NCI-H1694 treated with DMSO at 0.1 percent for 48 hours (cell line): ENCODE results near the gene SHROOM3.
A peak's percentile ranks its signal among the peaks of the same experiment; 100 is the strongest.
"Not testable (repeated sequence)": the region's sequence is repeated elsewhere in the genome, so short reads cannot be mapped to it uniquely, and the experiment has no call there.

Experiments
- DNase-seq: peaks from one replicate; lab custom pipeline; 2025; lab: John Stamatoyannopoulos, UW

SHROOM3 gene

DNA sequence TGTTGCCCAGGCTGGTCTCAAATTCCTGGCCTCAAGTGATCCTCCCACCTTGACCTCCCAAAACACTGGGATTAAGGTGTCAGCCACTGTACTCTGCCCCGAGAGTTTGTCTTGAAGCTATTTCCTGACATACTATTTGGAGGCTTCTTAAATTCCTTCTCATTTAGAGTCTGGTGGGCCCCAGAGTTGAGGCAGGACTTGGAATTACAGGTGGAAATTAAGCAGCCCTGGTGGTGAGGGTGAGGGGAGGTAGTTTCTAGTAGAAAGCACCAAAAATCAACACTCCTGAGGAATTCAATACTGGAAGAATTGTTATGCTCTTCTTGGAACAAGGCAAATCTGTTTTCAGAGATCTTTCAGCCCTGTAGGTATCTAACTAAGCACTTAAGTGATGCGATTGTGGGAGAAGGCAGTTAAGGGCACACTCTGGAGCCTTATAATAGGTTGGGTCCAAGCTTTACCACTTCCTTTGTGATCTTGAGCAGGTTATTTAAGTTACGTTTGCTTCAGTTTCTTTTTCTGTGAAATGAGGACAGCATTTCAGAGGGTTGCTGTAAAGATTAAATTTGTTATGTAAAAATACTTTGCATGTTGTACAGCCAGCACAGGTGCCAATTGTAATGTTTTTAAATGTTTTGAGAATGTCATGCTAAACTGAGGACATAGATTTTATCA is 262.2 kb downstream of the SHROOM3 start:
- no peak for DNase-seq

DNA sequence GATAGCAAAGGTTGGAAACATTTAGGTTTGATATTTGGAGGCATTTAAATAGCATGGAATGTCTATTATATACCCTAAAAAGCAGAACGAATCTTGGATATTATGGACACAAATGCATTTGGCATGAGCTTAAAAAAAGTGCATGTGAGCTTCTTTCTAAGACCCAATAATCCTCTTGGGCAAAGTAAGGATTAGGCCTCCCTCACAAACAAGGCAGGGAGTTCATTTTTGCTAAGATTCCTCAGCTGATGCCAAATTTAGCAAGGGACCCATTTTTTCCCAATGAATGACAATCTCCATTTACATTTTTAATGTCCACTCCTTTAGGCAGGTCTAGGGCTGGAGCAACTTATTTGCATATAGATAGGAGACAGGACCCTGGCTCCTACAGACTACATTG is 263.1 kb downstream of the SHROOM3 start:
- no peak for DNase-seq

DNA sequence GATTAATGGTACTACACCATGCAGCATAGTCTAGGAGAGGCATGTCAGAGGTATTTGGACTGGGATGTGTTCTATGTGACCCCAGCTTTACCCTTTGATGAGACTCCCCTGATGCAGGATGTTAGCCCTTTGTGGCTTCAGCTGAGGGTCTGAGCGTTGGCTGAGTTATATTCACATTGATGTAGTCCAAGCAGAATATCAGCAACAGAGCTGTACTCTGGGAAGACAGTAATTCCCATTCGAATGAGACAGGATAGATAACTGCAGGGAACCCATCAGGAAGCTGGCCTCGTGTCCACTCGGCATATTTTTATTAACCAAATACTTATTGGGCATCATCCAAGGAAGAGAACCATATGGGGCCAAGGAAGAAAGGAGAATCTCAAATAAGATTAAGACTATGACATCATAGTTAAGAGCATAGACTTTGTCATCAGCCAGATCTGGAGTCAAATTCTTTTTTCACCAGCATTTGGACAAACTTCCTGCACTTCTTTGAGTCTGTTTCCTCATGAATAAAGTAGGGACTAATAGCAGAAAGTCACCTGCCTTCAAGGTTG is 264.8 kb downstream of the SHROOM3 start:
- DNase-seq: no peak

DNA sequence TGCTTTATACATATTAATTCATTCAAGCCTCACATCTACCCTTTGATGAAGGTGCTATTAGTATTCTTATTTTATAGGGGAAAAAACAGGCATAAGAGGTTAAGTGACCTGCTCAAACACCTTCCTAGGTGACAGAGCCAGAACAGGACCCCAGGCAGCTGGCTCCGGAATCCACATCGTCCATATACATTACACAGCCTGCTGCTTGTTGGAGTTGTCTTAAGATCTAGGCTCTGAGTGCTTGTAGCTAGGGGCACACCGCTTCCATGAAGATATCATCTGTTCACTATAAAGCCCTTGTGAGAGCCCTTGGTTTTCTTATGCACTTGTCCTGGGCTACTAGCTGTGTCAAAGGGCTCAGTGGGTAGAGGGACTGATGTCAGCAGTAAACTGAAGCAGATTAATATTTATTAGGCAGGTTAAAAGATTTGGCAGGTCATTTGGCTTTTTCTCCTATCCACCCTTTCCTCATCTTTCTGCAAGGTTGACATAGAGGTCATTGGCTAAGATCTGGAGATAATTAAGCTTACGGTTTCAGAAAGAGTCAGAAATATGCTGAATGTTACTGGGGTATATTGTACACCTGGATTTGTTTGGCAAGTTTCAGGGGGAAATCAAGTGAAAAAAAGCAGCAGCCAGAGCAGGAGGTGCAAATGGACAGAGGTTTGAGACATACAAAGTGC is 267.6 kb downstream of the SHROOM3 start:
- no peak for DNase-seq

DNA sequence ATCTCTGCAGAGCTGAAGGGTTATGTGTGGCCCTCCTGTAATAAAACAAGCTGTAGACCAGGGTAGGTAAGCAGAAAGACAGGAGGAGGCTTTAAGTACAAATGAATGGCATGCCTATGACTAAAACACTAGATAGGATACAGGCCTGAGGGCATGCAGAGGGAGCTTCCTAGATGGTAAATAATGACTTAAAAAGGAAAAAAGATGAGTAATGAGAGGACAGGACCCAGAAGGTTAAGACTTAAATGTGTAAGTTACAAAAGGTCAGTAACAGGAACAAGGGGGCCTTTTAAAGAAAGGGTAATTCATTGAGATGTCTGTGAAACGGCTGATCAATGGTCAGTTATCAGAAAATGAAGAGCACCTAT is 268.1 kb downstream of the SHROOM3 start:
- DNase-seq: no peak

DNA sequence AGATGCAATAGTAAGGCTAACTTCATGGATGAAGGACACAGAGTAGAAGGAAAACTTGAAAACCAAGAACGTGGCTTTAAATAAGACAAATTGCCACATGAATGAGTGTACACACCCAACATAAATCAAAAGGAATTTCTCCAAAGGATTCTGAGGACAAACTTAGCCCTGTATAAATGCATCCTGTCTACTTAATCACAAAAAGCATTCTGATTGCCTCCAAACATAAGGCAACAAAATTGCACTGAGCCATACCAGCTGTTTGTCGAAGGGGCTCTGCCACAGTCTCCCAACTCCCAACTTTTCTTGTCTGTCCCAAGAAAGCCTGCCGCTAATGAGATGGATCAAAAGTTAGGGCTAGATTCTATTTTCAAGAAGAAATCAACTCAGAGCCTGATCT is 268.6 kb downstream of the SHROOM3 start:
- DNase-seq: no peak

DNA sequence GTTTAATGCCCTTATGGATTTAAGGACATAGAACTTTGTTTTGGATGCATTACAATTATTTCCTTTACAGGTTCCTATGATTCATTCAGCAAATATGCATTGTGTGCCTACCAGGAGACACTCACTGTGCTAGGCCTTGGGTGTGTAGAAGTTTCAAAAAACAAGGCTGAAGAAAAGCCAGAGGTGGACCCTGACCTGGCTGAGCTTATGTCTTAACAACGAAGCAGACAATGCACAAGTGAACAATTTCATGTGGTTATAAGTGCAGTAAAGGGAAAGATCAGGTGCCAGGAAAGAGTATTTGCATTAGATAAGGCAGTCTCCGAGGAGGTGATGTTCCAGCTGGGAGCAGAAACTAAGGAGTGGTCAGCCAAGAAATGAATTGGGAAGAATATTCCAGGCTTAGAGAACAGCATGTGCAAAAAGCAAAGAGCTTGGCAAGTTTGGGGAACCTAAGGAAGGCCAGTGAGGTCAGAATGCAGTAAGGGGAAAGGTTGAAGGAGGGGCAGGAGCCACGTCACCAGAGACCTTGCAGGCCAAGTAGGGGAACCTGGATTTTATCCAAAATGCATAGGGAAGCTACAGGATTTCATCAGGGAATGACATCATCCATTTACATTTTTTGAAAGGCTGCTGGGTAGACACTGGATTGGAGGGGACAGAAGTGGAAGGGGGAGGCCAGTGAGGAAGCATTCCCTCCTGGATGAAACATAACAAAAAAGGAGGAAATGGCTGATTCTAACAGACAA is 269.3 kb downstream of the SHROOM3 start:
- no peak for DNase-seq

DNA sequence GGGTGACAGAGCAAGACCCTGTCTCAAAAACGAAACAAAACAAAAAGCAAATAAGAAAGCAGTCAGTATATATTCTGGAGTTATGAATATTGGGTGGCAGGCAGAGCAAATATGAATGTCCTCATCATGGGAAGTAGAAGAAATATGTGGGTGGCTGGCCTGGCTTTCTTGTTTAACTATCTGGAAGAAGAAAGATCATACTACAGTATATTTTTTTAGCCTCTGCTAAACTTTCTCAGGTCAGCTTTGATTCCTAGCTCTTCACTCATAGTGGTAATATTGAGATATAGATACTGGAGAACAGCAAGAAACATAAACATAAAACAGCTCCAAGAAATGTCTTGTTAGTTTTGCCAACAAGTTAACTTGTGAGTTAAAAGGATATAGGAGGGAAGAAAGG is 270.4 kb downstream of the SHROOM3 start:
- DNase-seq: no peak

DNA sequence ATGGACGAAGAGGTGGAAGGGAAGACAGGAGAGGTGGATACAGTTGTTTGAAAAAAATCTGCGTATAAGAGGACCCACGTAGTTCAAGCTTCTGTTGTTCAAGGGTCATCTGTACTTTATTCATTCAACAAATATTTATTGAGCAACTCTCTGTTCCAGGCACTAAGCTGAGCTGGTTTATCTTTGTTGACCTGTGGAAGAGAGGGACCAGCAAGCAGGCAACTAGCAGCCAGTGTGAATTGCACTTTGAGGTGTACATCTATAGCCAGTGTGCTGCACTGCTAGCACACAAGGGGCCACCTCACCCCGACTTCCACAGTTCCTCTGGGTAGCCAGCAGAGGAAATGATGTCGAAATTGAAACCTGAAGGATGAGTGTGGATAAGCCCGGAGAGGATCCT is 271.6 kb downstream of the SHROOM3 start:
- DNase-seq: no peak

DNA sequence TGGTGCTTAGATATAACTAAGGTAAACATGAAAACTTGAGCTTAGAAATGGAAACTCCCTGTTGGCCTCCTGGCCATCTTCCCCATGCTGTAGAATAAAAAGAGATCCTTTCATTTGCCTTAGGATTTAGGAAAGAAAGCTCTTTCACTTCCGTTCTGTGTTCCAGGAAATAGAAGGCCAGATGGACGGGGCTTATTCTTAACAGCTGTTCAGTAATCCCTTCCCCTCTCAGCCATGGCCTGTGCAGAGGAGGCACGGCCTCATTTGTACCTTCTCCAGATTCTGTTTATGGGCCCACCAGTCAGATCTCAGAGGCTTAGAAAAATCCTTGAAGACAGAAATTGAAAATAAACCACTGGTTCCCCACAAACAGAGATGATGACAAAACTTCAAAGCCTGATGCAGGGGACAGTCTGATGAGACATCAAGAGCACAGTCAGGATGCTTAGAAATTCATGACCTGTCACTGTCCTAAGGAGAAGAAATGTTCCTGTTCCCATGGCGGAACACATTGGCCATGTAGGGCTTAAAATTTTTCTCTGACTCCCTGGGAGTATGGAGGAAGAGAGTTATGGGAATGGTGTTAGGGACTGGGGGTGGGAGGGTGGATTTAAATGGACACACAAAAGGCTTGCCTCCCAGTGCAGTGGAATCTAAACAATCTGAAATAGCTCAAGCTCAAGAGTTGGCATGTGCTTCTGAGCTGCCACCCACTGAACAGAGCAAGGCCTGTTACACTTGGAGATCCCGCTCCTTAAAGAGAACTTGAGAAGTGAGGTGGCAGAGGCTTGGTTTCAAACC is 274.1 kb downstream of the SHROOM3 start:
- DNase-seq: peak; percentile 6

DNA sequence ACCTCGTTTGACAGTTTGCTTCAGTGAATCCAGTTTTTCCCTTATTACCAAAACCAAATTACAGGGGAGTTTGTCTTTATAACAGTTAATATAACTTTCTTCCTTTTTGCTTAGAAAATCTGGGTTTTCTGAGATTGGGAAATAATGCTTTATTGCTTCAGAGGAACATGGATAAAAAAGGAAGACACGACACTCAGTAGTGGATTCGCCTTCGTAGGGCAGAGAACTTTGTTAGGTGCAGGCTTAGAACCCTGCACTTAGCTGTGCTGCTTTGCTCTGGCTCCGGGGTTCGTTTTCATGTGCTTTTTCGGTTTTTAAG is 274.7 kb downstream of the SHROOM3 start:
- no peak for DNase-seq

DNA sequence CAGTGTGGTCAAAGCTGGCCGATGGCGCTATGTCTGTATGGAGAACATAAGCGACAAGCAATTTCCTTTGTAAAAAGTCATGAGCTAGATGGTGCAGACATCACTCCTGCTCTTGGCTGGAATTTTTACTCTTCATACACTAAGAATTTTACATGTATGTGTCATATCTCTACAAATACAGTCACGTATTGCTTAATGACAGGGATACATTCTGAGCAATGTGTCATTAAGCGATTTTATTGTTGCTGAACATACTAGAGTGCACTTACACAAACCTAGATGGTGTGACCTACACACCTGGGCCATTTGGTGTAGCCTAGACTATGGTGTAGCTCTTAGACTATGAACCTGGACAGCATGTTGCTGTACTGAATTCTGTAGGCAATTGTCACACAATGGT is 277.5 kb downstream of the SHROOM3 start:
- no peak for DNase-seq

DNA sequence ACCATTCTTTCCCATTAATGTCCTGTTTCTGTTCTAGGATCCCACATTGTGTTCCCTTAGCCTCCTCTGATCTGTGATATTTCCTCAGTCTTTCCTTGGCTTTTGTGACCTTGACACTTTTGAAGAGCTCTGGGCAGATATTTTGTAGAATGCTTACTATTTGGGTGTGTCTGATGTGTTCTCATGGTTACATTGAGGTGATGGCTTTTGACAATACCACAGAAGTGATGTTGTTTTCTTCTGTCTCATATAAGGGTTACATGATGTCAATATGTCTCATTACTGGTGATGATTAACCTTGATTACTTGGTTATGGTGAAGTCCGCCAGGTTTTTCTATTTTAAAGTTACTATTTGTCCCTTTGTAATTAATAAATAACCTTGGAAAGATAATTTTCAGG is 279.2 kb downstream of the SHROOM3 start:
- no peak for DNase-seq

DNA sequence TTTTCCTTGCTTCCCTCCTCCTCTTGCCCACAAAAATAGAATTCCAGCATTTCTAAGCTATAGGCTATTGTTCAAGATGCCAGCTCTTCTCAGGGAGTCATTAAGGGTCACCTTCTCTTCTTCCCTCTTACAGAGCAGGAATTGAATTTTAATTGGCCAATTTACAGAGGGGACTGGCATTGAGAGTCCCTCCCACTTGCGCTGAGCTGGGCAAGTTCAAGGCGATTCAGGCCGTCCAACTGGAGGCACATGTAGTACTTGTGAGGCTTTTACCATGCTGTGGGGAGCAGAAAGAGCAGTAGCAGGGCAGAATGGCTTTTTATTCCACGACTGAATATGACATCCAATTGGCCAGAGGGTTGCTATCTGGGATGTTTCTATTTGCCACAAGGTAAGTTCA is 281.0 kb downstream of the SHROOM3 start:
- no peak for DNase-seq

DNA sequence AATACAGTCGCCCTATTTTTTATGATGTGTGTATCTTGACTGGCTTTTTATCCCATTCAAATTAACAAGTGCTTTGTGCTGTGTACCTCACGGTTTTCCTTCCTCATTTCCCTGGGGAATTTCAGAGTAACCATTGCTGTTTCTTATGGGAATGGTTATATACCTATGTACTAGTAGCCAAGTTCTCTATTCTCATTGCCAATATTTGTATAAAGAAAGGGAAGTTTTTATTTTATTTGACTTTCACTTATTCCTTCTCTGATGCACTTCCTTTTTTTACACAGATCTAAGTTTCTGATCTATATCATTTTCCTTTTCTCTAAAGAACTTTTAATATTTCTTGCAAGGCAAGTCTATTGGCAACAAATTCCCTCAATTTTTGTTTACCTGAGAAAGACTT is 281.6 kb downstream of the SHROOM3 start:
- no peak for DNase-seq

DNA sequence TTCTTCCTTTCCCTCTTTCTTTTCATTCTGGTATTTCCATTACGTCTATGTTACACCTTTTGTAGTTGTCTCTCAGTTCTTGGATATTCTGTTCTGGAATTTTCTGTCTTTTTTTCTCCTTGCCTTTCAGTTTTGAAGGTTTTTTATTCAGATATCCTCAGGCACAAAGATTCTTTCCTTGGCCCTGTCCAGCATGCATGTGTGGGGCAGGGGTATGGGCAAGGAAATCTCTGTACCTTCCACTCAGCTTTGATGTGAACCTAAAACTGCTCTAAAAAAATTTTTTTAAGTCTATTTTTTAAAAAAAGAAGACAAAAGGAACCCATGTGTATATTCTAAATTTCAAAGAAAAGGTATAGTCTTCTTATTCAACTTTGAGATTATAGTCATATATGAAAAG is 282.4 kb downstream of the SHROOM3 start:
- DNase-seq: no peak

DNA sequence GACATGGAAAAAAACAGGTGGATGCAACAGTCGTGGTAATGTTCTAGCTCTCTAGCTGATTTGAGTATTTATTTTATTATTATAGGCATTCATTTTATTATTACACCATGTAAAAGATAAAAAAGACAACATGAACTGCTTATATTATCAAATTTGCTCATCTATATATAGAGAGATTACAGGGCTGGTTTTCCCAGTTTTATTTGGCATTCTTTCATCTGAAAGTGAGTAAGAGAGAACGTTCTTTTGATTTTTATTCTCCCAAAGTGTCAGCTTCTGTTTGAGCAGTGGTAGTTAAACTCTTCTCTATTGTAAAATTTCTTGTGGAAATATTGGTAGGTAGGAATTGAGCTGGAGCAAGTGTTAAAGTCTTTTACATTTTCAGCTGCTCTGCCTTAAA is 283.0 kb downstream of the SHROOM3 start:
- DNase-seq: no peak

DNA sequence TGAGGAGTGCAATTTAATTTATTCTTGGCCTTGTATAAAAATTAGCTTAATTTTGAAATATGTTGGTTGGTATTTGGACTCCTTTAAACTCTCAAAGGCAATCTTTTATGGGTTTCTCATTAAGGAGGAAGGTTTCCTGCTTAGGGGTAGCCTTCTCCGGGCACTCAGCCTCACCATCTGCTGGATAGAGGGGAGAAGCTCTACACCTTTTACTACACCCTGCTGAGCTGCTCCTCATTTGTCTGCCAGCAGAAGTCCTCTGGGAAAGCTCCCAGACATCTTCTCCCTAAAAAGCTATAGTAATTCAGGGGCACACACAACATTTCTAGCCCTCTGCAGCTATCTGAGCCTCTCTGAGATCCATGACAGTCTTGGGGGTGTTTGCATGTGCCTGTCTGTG is 283.8 kb downstream of the SHROOM3 start:
- DNase-seq: no peak

DNA sequence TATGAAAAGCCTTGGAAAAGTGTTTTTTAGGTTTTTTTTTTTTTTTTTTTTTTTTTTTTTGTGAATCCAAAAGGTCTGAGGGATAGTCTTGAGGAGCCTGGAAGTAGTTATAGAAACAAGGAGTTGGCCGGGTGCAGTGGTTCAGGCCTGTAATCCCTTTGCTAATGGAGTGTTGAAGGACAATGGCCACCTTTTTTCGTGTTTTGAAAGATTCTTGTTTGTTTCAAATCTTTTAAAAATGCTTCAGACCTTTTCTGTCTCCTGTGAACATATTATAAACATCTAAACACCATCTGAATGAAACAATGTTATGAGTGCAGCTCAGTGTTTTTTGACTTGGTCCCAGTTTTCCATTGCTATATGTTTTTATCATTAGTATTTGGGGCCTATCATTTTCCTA is 285.1 kb downstream of the SHROOM3 start:
- DNase-seq: no peak

DNA sequence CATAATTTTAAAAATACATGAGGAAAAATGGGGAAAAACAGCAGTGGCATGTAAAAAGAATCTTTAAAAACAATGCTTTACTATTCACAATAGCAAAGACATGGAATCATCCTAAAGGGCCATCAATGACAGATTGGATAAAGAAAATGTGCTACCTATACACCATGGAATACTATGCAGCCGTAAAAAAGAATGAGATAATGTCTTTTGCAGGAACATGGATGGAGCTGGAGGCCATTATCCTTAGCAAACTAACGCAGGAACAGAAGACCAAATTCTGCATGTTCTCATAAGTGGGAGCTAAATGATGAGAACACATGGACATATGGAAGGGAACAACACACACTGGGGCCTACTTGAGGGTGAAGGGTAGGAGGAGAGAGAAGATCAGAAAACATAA is 287.1 kb downstream of the SHROOM3 start:
- DNase-seq: not testable (repeated sequence)

DNA sequence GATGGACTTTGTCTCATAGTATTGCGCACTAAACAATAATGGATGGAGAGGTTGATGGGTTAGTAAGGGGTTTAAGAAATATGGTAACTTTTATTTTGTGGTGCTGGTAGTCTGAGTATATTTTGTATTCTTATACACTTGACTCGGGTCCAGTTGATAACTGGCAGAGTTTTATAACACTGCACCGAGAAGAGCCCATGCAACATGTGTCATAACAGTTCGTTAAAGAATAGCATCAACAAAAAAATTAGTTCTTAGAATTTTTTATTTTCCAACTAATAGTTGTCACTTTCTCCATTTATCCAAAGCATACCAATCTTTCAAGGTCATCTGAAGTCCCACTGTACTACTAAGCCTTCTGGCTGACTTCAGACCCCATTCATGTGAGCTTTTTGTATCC is 287.8 kb downstream of the SHROOM3 start:
- no peak for DNase-seq

DNA sequence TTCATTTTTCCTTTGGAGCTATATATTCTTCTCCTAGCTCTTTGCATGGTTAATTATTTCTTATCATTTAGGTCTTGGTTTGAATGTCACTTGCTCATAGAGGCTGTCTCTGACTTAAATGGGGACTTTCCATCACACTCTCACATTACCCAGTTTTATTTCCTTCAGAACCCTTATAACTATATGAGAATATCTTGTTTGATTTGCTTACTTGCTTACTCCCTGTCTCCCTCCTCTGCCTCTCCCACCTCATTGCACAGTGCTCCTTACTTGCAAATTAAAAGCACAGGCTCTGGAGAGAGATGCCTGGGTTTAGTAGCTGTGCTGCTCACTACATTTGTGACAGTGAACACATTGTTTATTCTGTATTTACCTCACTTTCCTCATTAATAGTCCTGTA is 288.3 kb downstream of the SHROOM3 start:
- DNase-seq: no peak
